Fibroblast of lung (primary cell): ENCODE results near the gene INTS2.

Experiments used
- CTCF ChIP-seq, 2 donors: IDR thresholded peaks in 1 of 2; conservative IDR thresholded peaks in 1 of 2; 1 replicate in 1 of 2; 2 replicates in 1 of 2; pipeline ENCODE4 v1.5.1; 2011 to 2012; ENCODE audit warnings: low read length in 2 of 2, control low read depth in 1 of 2, inconsistent platforms in 1 of 2, low read depth in 1 of 2, mild to moderate bottlenecking in 1 of 2
- EZH2 ChIP-seq: IDR thresholded peaks from 2 replicates; pipeline ENCODE4 v1.5.1; 2012; ENCODE audit warnings: low read length, control low read depth, mild to moderate bottlenecking; ENCODE audit errors: missing control alignments

GRCh38 chr17:61839300-61839786 lies 88.4 kb downstream of the INTS2 start:
- TF ChIP-seq CTCF (conservative IDR thresholded peaks at IDR 0.05 in 1 of 2, IDR thresholded peaks at IDR 0.05 in 1 of 2; ENCODE audit: low read depth in 1 of 2, low read length in 2 of 2) (no peak), EZH2 (no peak)
